A673 (cell line): ENCODE measurements around the gene TOM1L2. TPM values are rescaled to one million over a fixed set of nuclear protein-coding genes. Genes with fewer than 3 reads are reported as not detected.

Experiments
- BruUV-seq: library from RNA; stranded (reverse); fragments of 400-500 nt; replicated peaks from 2 replicates; lab custom pipeline; 2021; lab: Mats Ljungman, UMichigan
- CTCF ChIA-PET: fragments of 300-600 bp; sonication (Branson Sonifier 250); formaldehyde crosslinking; loops from one replicate; lab custom pipeline; 2022; ENCODE audit warnings: antibody characterized with exemption; lab: Charles Lee
- POLR2A ChIA-PET: fragments of 300-600 bp; sonication (Branson Sonifier 250); formaldehyde crosslinking; loops from one replicate; lab custom pipeline; 2022; ENCODE audit warnings: antibody characterized with exemption; ENCODE audit not compliant: low non-redundant PET; lab: Charles Lee
- DNase-seq: peaks from one replicate; pipeline ENCODE4 v3.0.0-alpha.2; 2015; ENCODE audit warnings: low spot score
- H3K27ac ChIP-seq: fragments of 200-600 bp; sonication (generic); 2 replicates; pipeline ENCODE4 v1.5.1; 2016; ENCODE audit warnings: mixed run types, low read depth, mild to moderate bottlenecking, mixed read lengths, antibody characterized with exemption, low read length; ENCODE audit not compliant: poor library complexity, severe bottlenecking
- H3K27me3 ChIP-seq: fragments of 200-600 bp; sonication (generic); replicated peaks from 2 replicates; pipeline ENCODE4 v1.6.1; 2017; ENCODE audit warnings: mixed run types, low read depth, mild to moderate bottlenecking, mixed read lengths, antibody characterized with exemption, low read length; ENCODE audit not compliant: insufficient read depth, poor library complexity
- H3K36me3 ChIP-seq: fragments of 200-600 bp; sonication (generic); 2 replicates; pipeline ENCODE4 v1.6.1; 2016; ENCODE audit warnings: mixed run types, mild to moderate bottlenecking, mixed read lengths, antibody characterized with exemption, low read length; ENCODE audit not compliant: insufficient read depth, poor library complexity, severe bottlenecking
- H3K4me1 ChIP-seq: fragments of 200-600 bp; sonication (generic); 2 replicates; pipeline ENCODE4 v1.6.1; 2017; ENCODE audit warnings: mixed run types, mild to moderate bottlenecking, mixed read lengths, antibody characterized with exemption, low read length; ENCODE audit not compliant: insufficient read depth, poor library complexity, severe bottlenecking
- H3K4me3 ChIP-seq: fragments of 200-600 bp; sonication (generic); 2 replicates; pipeline ENCODE4 v1.5.1; 2016; ENCODE audit warnings: low read depth, mixed run types, mild to moderate bottlenecking, mixed read lengths, low read length; ENCODE audit not compliant: poor library complexity, severe bottlenecking
- H3K9me3 ChIP-seq: fragments of 200-600 bp; sonication (generic); 2 replicates; pipeline ENCODE4 v1.6.1; 2016; ENCODE audit warnings: mixed run types, low read depth, mild to moderate bottlenecking, mixed read lengths, antibody characterized with exemption, low read length; ENCODE audit not compliant: poor library complexity, severe bottlenecking
- CTCF ChIP-seq: fragments of 300-800, 200-600 bp; sonication (generic); conservative IDR thresholded peaks from 2 replicates; pipeline ENCODE4 v1.5.1; 2017; ENCODE audit warnings: low read depth, mild to moderate bottlenecking, antibody characterized with exemption, low read length, moderate library complexity, mixed read lengths
- EZH2 ChIP-seq: fragments of 200-600 bp; sonication (generic); IDR thresholded peaks from 2 replicates; pipeline ENCODE4 v1.6.1; 2017; ENCODE audit warnings: borderline replicate concordance, low read depth, mild to moderate bottlenecking, mixed read lengths, antibody characterized with exemption, low read length; ENCODE audit not compliant: poor library complexity, severe bottlenecking
- intact Hi-C: fragments of 100-400 bp; cut with micrococcal nuclease; formaldehyde crosslinking; loops from one replicate; pipeline ENCODE4 v1.10.0; 2022; ENCODE audit not compliant: unreplicated experiment
- total RNA-seq: library from RNA; stranded (reverse); gene quantifications from 2 replicates; pipeline ENCODE4 v1.2.3, GENCODE V29; 2021

Gene TOM1L2
- total RNA-seq, 1 experiment from 2014 or later = 10.0 TPM

DNA sequence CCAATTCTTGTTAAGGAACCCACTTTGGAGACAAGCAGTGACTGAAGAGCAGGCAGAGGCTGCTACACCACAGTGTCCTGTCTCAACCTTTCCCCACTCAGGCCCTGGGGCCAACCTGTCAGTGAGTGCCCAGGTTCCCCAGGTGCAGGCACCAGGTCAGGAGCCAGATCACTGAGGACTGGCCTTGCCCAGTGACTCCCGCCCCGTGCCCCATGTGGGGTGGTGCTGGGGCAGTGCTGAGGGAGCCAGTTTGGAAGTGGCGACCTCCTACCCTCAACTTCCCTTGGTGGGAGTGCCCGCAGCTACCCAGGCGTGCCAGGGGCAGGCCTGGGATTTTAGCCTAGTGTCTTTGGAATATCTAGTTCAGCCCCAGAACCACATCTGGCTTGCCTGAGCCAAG is 164.8 kb downstream of the TOM1L2 start:
- no TSS peak for BruUV-seq
- Histone ChIP-seq H3K36me3 (peaks cover 46% of the 10 kb centered on the region), H3K4me1 (peaks cover 26% of the 10 kb centered on the region), H3K9me3 (no peaks in the 10 kb centered on the region), H3K27ac (peak overlapping the region; percentile 50), H3K27me3 (no peaks in the 10 kb centered on the region), H3K4me3 (no peak overlapping the region)
- no peak for TF ChIP-seq EZH2
- TF ChIP-seq CTCF = no peak
- ChIA-PET POLR2A (no interaction called here), CTCF (interaction anchor here (1.2 kb wide), 1 partner anchor 59 kb away, joined by 3 read pairs; no protein-coding TSS in a partner anchor)
- intact Hi-C loops = no loop called here
- no peak for DNase-seq

GRCh38 chr17:17806611-17807274 is 165.5 kb downstream of the TOM1L2 start:
- H3K27ac ChIP-seq = no peak overlapping the region
- no peaks in the 10 kb centered on the region for H3K27me3 ChIP-seq
- H3K9me3 ChIP-seq = no peaks in the 10 kb centered on the region
- TF ChIP-seq CTCF (no peak), EZH2 (no peak)
- H3K36me3 ChIP-seq = peaks cover 39% of the 10 kb centered on the region
- peaks cover 19% of the 10 kb centered on the region for H3K4me1 ChIP-seq
- no peak for DNase-seq
- ChIA-PET POLR2A (no interaction called here), CTCF (interaction anchor here (1.2 kb wide), 1 partner anchor 58 kb away, joined by 3 read pairs; no protein-coding TSS in a partner anchor)
- BruUV-seq = no TSS peak
- no peak overlapping the region for H3K4me3 ChIP-seq
- intact Hi-C loops = no loop called here

DNA sequence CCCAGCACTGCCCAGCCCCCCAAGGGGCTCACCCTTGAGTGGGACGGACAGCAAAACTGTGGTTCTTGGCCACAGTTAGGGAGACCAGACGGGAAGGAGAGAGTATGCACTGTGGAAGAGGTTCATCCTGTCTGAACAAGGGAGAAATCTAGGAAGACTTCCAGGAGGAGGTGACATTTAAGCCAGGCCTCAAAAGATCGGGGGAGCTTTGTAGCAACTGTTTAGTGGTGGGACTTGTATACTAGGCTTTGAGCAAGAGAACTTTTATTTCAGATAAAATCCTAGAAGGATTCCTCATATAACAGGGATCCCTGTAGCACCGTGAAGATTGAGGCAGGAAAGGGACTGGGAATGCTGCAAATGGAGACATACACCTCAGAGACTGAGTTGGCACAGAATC is 166.2 kb downstream of the TOM1L2 start:
- intact Hi-C loops = no loop called here
- peaks cover 32% of the 10 kb centered on the region for H3K36me3 ChIP-seq
- H3K4me3 ChIP-seq = no peak overlapping the region
- DNase-seq = no peak
- CTCF ChIA-PET = no interaction called here
- H3K9me3 ChIP-seq = no peaks in the 10 kb centered on the region
- TF ChIP-seq EZH2 (no peak), CTCF (no peak)
- H3K27ac ChIP-seq = no peak overlapping the region
- no TSS peak for BruUV-seq
- no peaks in the 10 kb centered on the region for H3K27me3 ChIP-seq
- peaks cover 12% of the 10 kb centered on the region for H3K4me1 ChIP-seq
- POLR2A ChIA-PET = no interaction called here
